DMS 273 (cell line): ENCODE results near the gene ZNF532.

ENCODE experiments used
- DNase-seq: peaks from one replicate; lab custom pipeline; 2025; ENCODE audit not compliant: unreplicated experiment; lab: John Stamatoyannopoulos, UW

ZNF532 gene

DNA sequence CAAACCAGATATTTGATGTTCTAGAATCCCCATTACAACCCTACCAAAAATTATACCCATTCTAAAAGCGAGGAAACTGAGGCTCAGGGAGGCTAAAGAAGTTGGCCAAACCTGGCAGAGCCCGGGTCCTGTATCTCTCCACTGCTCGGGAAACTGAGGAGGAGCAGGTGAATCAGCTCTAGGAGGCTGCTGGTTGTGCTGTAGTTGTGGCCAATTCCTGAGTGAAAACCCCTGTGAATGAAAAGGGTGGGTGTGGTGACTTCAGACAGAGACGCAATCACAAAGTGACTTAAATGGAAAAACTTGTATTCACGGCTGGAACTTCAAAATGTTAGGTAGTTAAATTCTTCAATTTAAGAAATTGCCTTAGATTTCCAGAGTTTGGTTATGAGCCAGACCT lies 169.3 kb downstream of the ZNF532 start:
- no peak for DNase-seq

DNA sequence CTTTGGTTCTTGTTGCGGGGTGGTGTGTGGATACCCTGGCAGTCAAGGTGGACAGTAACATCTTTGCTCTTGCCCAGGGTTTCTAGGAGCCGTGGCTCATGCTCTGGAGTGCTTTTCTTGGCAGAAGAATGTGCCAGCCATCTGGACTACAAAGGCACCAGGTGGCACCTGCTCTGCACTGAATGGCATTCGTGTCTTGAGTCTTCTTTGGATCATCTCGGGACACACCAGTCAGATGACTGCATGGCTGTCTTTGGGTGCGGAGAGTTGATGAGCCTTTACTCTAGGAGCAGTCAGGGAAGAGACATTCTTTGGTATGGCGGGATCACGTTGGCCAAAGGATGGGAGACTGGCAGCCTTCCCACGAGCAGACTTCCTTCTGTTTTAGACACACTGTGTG lies 170.9 kb downstream of the ZNF532 start:
- peak; percentile 69 for DNase-seq
